ENCODE measurements around the gene ZBTB43. TPM values are rescaled to one million over a fixed set of nuclear protein-coding genes. Genes with fewer than 3 reads are reported as not detected.
"Not testable (repeated sequence)": the region's sequence is repeated elsewhere in the genome, so short reads cannot be mapped to it uniquely, and the experiment has no call there.

The ZBTB43 gene
- total RNA-seq, 1 donor from 2014 or later, result 17.7 TPM

- no peak for DNase-seq (ENCODE audit: low spot score)
- Mint-ChIP-seq H3K4me1 (ENCODE audit: low read depth) (peaks cover 34% of the 10 kb centered on the region), H3K9me3 (ENCODE audit: low read depth) (no peaks in the 10 kb centered on the region), H3K27ac (ENCODE audit: unreplicated experiment) (no peak overlapping the region), H3K27me3 (ENCODE audit: low read depth) (no peaks in the 10 kb centered on the region), H3K36me3 (ENCODE audit: low read depth) (peaks cover 13% of the 10 kb centered on the region), H3K4me3 (ENCODE audit: unreplicated experiment) (no peak overlapping the region)
- TF ChIP-seq, protein P1, sequence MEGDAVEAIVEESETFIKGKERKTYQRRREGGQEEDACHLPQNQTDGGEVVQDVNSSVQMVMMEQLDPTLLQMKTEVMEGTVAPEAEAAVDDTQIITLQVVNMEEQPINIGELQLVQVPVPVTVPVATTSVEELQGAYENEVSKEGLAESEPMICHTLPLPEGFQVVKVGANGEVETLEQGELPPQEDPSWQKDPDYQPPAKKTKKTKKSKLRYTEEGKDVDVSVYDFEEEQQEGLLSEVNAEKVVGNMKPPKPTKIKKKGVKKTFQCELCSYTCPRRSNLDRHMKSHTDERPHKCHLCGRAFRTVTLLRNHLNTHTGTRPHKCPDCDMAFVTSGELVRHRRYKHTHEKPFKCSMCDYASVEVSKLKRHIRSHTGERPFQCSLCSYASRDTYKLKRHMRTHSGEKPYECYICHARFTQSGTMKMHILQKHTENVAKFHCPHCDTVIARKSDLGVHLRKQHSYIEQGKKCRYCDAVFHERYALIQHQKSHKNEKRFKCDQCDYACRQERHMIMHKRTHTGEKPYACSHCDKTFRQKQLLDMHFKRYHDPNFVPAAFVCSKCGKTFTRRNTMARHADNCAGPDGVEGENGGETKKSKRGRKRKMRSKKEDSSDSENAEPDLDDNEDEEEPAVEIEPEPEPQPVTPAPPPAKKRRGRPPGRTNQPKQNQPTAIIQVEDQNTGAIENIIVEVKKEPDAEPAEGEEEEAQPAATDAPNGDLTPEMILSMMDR (IDR thresholded peaks at IDR 0.05), result no peak
Measured at GRCh38 chr9:126809068-126809467, 4.2 kb downstream of the ZBTB43 start.

- H3K27ac Mint-ChIP-seq (ENCODE audit: unreplicated experiment); DNase-seq (ENCODE audit: low spot score): not testable (repeated sequence)
Measured at GRCh38 chr9:126810221-126810620, 5.4 kb downstream of the ZBTB43 start.

GRCh38 chr9:126813072-126813471 is 8.2 kb downstream of the ZBTB43 start:
- TF ChIP-seq, protein P1 (IDR thresholded peaks at IDR 0.05), result no peak
- no peak overlapping the region for H3K27ac Mint-ChIP-seq (ENCODE audit: unreplicated experiment)
- no peak for DNase-seq (ENCODE audit: low spot score)
- no peak overlapping the region for H3K4me3 Mint-ChIP-seq (ENCODE audit: unreplicated experiment)
- H3K4me1 Mint-ChIP-seq (ENCODE audit: low read depth), result peaks cover 4% of the 10 kb centered on the region
- no peaks in the 10 kb centered on the region for H3K27me3 Mint-ChIP-seq (ENCODE audit: low read depth)
- peaks cover 4% of the 10 kb centered on the region for H3K9me3 Mint-ChIP-seq (ENCODE audit: low read depth)
- peaks cover 28% of the 10 kb centered on the region for H3K36me3 Mint-ChIP-seq (ENCODE audit: low read depth)

More at GRCh38 chr9:126810221-126810620, 5.4 kb downstream of the ZBTB43 start:
- not testable (repeated sequence) for H3K9me3 Mint-ChIP-seq (ENCODE audit: low read depth); H3K4me3 Mint-ChIP-seq (ENCODE audit: unreplicated experiment); H3K27me3 Mint-ChIP-seq (ENCODE audit: low read depth)
- Mint-ChIP-seq H3K36me3 (ENCODE audit: low read depth) (peaks cover 17% of the 10 kb centered on the region), H3K4me1 (ENCODE audit: low read depth) (peaks cover 28% of the 10 kb centered on the region)

- no peaks in the 10 kb centered on the region for H3K27me3 Mint-ChIP-seq (ENCODE audit: low read depth)
- peaks cover 10% of the 10 kb centered on the region for H3K9me3 Mint-ChIP-seq (ENCODE audit: low read depth)
- H3K27ac Mint-ChIP-seq (ENCODE audit: unreplicated experiment), result no peak overlapping the region
- H3K4me3 Mint-ChIP-seq (ENCODE audit: unreplicated experiment), result no peak overlapping the region
- TF ChIP-seq, protein P1 (IDR thresholded peaks at IDR 0.05), result no peak
- H3K36me3 Mint-ChIP-seq (ENCODE audit: low read depth), result peaks cover 36% of the 10 kb centered on the region
- H3K4me1 Mint-ChIP-seq (ENCODE audit: low read depth), result peaks cover under 1% of the 10 kb centered on the region
- DNase-seq (ENCODE audit: low spot score), result no peak
Measured at GRCh38 chr9:126814091-126814490, 9.3 kb downstream of the ZBTB43 start.

DNA sequence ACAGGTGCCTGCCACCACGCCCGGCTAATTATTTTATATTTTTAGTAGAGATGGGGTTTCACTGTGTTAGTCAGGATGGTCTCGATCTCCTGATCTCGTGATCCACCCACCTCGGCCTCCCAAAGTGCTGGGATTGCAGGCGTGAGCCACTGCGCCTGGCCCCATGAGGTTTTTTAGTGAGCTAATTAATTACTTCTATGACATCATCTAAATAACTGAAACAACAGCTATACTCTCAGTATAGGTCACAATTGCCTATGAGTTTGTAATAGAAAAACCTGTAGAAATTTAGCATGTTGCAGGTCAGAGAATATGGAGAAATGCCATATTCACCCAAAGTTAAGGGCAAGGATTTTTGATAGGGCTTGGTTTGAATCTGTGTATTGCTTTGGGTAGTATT is 12.8 kb downstream of the ZBTB43 start:
- not testable (repeated sequence) for H3K4me3 Mint-ChIP-seq (ENCODE audit: unreplicated experiment); DNase-seq (ENCODE audit: low spot score); H3K4me1 Mint-ChIP-seq (ENCODE audit: low read depth); H3K27me3 Mint-ChIP-seq (ENCODE audit: low read depth); H3K27ac Mint-ChIP-seq (ENCODE audit: unreplicated experiment)
- peaks cover 45% of the 10 kb centered on the region for H3K36me3 Mint-ChIP-seq (ENCODE audit: low read depth)
- peaks cover 18% of the 10 kb centered on the region for H3K9me3 Mint-ChIP-seq (ENCODE audit: low read depth)

GRCh38 chr9:126818482-126818881 is 13.6 kb downstream of the ZBTB43 start:
- H3K9me3 Mint-ChIP-seq (ENCODE audit: low read depth), result peaks cover 18% of the 10 kb centered on the region
- H3K27me3 Mint-ChIP-seq (ENCODE audit: low read depth), result no peaks in the 10 kb centered on the region
- no peak overlapping the region for H3K27ac Mint-ChIP-seq (ENCODE audit: unreplicated experiment)
- TF ChIP-seq, protein P1 (IDR thresholded peaks at IDR 0.05), result no peak
- DNase-seq (ENCODE audit: low spot score), result no peak
- H3K36me3 Mint-ChIP-seq (ENCODE audit: low read depth), result peaks cover 41% of the 10 kb centered on the region
- no peak overlapping the region for H3K4me3 Mint-ChIP-seq (ENCODE audit: unreplicated experiment)
- no peaks in the 10 kb centered on the region for H3K4me1 Mint-ChIP-seq (ENCODE audit: low read depth)
